HG03159 (cell line): ENCODE results near the gene MYL5.
"Not testable (repeated sequence)": the region's sequence is repeated elsewhere in the genome, so short reads cannot be mapped to it uniquely, and the experiment has no call there.

Experiments used
- ATAC-seq: cut with Tn5 transposase; IDR thresholded peaks from one replicate; pipeline ENCODE4 v1.9.1; 2021; ENCODE audit warnings: mild to moderate bottlenecking, moderate library complexity; ENCODE audit not compliant: unreplicated experiment

Gene MYL5

DNA sequence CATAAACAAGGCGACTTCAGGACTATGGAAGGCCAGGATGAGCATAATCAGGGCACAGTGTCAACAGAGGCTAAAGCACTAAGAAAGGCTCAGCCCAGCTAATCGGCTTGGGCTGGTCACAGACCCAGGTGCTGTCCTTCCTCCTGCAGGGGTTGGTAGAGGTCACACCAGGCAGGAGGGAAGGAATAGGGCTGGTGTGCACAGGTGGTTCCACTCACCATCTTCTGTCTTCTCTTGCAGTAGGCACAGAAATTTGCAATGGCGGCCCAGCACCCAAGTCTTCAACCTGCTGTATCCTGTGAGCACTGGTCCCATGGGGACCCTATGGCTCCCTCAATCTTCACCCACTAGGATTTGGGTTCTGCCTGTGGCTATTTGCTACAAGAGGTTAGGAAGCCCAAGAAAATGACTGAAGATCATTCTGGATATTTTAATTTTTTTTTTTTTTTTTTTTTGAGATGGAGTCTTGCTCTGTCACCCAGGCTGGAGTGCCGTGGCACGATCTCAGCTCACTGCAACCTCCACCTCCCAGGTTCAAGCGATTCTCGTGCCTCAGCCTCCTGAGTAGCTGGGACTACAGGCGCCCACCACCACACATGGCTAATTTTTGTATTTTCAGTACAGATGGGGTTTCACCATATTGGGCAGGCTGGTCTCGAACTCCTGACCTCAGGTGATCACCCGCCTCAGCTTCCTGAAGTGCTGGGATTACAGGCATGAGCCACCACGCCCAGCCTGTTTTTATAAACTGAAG is 4.4 kb upstream of the MYL5 start:
- ATAC-seq: not testable (repeated sequence)

DNA sequence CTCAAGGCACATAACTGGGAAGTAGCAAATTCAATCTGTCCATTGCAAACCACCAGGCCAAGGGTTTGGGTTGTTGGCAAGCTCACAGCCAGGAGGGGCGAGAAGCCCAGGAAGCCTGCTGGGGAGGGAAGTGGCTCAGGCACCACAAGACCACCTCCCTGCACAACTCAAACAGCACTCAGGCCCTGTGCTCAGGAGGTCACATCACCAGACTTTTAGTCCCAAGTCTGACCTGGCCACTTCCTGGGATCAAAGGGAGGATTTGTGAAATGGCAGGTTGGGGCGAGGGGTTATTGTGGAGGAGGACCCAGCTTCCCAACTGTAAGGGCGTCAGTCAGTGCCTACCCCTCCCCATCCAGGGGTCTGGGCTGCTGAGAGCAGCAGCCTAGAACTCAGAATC is 2.6 kb upstream of the MYL5 start:
- no peak for ATAC-seq

DNA sequence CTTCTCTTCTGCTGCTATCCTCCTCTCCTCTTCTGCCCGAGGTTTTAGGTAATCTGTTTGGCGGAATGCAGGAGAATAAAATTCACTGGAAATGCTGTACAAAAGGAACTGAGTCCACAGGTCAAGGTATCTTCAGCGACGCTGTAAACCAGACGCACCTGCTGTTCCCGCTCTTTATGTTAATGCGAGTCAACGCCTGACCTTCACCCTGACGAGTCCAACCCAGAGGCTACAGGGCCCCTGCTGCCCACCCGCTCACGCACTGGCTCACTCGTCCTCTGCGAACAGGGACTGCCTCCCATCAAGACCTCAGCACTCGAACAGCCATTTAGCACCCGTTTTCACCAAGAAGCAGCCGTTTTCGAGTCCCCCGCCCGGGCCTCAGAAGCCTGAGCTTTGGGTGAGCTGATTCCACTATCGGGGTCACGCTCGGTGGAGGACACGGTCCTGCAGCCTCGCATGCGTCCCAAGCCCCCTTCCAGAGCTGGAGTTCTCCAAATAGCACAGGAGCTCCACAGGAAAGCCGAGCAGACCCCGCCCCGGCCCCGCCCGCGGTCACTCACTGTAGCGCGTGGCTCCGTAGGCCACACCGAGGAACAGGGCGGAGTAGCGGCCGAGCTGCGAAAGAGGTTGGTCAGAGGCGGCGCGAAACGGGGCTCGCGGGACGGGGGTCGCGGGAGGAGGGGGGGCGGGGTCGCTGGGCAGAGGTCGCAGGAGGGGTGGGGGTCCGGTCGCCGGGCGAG is 822 bp upstream of the MYL5 start:
- ATAC-seq: no peak

DNA sequence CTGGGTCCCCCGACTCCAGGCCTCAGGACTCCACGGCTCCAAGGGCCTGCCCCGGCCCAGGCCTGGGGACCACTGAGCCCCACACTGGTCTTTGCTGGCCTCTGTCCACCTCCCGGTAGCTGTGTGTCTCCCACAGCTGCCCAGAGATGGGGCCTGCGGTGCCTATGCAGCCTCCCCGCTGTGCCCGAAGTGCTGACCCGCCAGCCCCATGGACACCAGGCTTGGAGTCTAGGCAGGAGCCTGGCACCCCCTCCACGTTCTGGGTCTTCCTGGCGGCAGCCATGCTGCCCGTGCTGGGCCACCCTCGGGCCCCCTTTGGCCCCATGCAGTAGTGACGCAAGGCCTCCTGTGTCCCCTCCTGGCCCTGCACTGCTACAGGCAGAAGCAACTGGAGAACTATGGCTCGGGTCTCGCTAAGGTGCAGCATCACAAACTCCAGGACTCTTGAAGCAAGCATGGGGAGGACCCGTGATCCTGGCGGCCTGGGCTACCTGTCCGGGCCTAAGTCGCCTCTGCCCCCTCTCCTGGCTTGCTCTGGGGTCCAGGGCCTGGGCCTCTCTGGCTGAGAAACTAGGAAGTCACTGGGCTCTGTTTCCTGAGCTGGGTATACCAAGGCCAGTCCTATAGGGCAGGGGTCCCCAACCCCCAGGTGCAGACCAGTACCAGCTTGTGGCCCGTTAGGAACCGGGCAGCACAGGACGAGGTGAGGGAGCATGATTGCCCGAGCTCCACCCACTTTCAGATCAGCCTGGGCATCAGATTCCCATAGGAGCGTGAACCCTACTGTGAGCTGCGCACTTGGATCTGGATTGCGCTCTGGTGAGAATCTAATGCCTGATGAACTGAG is 917 bp downstream of the MYL5 start:
- peak; percentile 2 for ATAC-seq

DNA sequence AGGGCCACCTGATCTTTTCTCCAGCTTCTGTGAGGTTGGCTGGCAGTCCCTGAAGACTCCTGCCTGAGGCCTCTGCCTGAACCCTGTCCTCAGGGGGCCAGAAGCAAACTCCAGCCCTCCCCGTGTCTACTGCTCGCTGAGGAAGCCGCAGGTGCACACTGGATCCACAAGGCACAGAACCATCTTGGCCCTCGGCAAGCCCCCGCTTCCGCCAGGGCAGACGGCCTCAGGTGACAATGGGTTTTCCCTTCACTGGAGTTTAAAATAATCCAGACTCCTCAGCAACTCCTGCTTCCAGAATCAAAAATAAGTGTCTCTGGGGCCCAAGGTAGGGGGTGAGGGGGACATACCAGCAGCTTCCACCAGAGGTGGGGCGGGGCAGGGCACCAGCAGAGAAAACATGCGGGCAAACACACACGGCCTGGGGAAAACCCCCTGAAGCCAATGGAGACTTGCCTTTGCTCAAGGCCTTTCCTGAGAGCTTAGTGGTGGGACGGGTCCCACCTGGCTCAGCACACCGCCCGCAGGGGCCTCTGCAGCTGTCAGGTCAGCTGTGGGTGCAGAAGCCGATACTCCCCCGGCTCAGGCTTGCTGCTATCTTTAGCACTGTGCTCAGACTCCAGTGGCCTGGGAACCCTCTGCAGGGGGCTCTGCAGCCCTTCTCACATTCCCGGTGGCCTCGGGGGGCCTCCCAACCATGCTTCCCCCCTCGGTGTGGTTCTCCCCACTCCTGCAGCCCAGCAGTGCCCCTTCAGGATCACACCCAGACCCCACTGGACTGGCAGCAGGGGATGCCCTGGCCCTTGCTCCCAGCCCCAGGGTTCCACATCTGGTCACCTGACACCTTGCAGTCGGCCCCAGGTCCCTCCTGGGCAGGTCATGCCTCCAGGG is 1.9 kb downstream of the MYL5 start:
- ATAC-seq: peak; percentile 28

DNA sequence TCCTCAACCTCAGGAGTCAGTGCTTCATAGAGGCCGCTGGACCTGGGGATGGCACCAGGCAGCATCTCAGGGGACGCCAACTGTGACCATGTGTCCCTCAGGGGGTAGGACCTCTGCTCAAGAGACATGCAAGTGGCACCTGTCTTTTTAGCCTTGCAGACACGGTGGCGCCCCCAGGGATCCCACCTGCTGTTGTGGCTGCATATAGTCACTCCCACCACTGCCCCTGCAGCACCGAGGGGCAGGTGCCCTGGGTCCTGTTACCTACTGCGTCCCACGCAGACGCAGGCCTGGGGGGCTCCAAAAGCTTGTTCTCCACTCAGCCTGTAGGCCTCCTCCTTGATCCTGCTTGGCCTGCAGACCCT is 2.5 kb downstream of the MYL5 start:
- no peak for ATAC-seq

DNA sequence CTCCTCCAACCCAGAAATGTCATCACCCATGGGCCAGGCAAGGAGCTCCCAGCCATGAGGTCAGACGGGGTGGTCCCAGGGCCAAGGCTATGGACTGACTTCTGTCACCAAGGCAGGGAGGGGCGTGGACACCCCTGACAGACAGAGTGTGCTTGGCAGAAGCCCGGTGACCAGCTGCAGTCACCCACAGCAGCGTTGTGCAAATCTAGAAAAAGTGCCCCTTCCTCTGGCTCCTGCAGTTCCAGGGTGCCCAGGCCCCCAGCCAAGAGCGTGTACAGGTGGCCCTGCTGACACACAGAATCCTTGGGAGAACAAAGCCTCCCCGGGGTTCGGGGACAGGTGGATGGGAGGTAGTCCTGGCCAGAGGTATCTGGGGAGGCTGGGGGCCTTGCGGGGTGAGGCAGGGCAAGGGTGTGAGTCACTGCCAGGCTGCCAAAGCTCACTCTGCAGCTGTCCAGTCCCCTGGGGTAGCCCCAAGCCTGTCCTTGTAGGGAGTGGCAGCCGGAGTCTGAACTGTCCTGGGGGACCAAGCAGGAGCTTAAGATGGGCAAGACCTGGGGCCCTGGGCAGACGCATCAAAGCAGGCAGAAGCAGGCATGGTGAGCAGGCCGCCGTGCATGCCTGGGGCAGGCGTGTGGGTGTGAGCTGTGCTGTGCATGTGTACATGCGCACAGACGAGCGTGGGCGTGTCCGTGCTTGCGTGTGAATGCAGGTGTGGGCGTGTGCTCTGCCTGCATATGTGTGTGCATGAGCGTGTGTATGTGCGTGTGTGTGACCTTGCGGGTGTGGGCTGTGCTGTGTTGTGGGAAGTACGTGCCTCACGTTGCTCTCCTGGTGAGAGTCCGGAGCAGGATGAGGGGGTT is 3.3 kb downstream of the MYL5 start:
- ATAC-seq: no peak

DNA sequence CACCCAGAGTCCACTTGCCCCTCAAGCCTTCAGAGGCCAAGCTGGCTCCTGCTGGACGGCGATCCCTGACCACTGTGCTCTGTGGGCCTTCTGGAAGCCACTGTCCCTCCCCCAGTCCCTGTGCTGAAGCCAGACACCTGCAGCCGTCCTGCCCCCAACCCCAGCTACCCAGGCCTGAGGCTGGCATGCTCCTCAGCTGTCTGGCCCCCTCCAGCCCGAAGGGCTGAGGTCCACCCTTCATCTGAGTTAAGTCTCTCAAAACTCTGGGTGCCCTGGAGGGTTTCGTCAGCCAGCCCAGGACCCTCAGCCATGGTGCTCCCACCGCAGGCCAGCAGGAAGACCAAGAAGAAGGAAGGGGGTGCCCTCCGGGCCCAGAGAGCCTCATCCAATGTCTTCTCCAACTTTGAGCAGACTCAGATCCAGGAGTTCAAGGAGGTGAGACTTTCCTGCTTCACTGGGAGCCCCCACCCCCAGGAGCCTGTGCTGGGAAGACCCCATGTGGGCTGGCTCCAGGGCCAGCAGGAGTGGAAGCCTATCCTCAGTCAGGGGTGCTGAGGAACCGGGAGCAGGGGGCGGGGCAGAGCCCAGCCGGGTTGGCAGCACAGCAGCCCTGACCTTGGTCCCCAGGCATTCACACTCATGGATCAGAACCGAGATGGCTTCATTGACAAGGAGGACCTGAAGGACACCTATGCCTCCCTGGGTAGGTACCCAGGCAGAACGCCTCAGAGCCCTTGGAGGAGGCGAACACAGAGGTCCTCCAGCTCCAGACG is 4.2 kb downstream of the MYL5 start:
- no peak for ATAC-seq

DNA sequence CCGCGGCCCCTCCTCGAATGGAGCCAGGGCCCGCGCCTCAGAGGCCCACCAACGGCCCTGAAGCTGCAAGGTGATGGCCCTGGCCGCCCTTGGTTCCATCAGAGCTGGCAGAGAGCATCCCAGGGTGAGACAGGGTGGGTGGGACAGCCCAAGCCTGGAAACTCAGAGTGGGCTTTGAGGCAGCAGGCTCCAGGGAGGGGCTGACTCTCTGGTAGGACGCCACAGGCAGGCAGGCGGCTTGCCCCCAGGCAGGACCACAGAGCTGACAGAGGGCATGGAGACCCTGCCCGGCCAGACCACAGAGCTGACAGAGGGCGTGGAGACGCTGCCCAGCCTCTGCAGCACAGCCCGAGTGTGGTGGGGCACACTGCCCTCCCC is 4.8 kb downstream of the MYL5 start:
- no peak for ATAC-seq

DNA sequence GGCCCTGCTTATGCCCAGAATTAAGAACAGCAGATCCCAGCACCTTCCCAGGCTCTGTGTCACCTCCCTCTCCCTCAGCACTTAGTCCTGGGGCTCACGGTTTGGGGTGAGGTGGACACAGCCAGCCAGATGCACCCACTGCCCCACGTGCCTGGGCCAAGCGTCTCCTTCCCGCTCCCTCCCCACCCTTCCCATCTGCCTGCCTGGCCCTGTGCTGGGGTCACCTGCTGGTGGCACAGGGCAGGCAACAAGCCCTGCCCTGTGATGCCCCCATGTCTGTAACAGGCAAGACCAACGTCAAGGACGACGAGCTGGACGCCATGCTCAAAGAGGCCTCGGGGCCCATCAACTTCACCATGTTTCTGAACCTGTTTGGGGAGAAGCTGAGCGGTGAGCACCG is 5.3 kb downstream of the MYL5 start:
- no peak for ATAC-seq

DNA sequence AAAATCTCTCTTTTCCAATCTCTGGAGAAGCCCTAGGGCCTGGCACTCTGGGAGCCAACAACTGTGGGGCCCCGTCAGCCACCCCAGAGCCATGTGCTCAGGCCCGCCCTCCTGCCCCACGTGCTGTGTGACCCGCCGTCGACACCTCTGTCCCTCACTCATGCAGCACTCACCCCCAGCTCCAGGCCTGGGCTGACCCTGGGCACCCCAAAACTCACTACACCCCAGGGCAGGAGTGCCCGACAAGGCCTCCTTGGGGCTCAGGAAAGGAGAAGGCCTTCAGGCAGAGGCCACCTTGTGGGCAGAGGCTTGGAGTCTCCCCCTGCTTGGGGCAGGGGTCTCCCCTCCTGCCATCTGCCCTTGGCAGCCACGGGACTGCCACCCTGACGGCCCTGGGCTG is 5.7 kb downstream of the MYL5 start:
- ATAC-seq: no peak

DNA sequence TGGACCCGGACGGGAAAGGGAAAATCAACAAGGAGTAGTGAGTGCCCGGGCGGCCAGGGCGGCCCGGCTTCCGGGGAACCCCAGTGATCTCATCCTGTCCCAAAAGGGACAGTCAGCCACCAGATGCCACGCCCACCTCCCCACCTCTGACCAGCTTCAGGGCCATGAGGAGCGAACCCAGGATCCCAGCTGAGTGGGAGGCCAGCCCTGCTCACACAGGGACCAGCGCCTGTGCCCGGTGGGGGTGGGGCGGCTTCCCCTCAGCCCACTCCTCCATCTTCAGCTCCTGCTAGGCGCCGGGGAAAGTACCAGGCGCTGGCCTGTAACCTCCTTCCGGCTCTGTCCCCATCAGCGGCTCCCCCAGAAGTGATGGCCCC is 6.2 kb downstream of the MYL5 start:
- ATAC-seq: no peak

DNA sequence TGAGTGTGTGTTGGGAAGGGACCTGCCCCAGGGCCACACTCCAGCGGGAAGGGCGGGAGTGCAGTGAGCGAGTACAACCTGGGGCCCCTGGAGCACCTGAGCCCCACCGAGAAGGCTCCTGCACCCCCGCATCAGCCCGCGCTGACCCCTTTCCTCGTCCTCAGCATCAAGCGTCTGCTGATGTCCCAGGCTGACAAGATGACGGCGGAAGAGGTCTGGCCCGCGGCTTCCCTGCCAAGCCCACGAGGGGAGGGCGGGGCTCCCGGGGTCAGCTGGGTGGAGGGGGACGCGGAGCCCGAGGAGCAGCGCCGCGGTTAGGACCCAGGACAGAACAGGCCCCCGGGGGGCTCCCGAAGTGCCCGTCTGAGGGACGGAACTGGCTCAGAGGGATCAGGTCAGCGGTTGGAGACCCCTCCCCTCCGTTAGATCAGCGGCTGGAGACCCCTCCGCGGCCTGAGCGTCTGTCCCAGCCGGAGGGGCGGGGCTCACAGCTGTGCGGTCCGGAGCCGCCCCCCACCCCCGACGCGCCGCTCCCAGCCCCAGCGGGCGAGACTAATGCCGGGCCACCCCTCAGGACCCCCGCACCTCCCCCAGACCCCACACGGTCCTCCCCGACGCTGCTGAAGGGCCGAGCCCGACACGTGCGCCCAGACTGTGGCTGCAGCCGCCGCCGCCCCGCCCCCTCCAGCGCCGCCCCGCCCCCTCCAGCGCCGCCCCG is 6.7 kb downstream of the MYL5 start:
- ATAC-seq: no peak

DNA sequence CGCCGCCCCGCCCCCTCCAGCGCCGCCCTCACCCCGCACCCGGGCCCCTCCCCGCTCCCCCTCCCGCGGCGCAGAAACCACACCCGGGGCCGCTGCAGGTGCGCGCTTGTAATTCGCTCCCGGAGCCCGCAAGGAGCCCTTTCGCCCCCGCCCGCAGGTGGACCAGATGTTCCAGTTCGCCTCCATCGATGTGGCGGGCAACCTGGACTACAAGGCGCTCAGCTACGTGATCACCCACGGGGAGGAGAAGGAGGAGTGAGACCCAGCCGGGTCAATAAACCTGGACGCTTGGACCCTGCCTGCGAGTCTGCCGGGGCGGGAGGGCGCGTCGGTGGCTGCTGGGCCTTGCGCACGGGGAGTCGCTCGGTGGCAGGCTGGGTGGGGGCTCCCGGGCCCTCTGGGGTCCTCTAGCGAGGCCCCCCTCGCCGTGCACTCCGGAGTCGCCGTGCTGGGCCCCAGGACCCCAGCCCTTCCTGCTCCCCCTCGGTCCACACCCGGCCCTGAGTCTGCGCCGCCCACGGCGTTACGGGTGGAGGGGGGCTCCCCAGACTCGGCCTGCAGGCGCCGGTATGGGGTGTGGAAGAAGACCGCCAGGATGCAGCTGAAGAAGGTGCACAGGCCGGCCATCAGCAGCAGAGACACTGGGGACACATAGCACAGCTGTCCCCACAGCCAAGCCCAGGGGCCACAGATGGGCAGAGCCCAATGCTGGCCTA is 7.6 kb downstream of the MYL5 start:
- ATAC-seq: no peak

DNA sequence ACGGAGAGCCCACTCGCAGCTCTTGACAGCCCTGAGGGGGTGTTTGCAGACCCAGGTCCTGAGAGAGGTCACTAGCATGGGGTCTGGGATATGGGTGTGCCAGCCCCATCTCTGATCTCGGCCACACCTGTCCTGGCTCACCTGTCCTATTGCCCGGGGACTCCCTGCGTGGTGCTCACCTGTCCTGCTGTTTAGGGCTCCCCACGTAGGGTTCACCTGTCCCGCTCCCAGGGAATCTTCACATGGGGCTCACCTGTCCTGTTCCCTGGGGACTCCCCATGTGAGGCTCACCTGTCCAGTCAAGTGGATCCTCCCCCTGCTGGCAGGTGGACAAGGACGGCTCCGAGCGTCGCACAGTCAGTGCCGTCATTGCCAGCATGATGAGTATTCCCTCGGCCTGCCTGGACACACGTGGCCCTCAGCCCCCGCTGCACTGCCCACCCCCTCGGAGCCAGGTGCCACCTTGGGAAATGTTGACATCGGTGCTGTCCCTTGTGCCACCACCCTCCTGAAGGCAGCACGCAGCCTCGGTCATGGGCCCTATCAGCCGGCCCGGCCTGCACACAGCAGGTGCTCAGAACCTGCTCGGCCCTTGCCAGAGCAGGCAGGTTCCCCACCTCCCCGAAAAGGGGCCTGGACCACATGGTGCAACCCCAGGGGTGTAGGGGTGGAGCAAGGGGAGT is 8.3 kb downstream of the MYL5 start:
- no peak for ATAC-seq

DNA sequence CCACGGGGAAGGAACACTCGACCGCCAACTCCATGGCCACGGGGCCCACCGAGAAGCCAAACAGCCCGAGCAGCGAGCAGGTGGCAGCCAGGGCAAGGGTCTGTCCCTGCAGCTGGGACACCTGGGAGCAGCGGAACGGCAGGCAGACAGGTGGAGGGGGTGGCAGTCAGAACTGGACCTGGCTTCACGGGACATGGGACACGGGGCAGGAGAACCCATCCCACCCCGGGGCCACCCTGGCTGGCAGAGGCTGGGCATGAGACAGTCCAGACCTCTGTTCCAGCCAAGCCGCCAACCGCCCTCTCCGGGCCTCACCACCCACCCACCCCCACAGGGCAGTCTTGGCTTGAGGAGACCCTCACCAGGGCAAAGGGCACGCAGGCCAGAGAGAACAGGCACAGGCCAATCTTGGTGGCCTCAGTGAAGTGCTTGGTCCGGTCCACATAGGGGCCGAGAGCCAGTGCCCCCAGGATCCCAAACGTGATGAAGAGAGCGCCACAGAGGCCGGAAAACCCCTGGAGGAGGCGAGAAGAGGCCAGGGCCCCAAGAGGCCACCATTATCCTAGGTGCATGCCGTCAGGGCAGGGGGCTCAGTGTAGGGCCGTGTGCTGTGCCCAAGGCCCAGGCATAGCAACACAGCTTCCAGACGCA is 9.0 kb downstream of the MYL5 start:
- ATAC-seq: no peak
